22Rv1 (cell line): ENCODE data around the gene RC3H2.

ENCODE experiments used
- ZFX ChIP-seq: fragments of 450-650 bp; IDR thresholded peaks from 2 replicates; pipeline ENCODE4 v1.6.1; 2017; ENCODE audit warnings: antibody characterized with exemption, borderline replicate concordance
- TF ChIP-seq, protein P1 (sequence below): fragments of 450-650 bp; IDR thresholded peaks from 2 replicates; pipeline ENCODE4 v1.5.1; 2017; ENCODE audit warnings: mild to moderate bottlenecking

DNA sequence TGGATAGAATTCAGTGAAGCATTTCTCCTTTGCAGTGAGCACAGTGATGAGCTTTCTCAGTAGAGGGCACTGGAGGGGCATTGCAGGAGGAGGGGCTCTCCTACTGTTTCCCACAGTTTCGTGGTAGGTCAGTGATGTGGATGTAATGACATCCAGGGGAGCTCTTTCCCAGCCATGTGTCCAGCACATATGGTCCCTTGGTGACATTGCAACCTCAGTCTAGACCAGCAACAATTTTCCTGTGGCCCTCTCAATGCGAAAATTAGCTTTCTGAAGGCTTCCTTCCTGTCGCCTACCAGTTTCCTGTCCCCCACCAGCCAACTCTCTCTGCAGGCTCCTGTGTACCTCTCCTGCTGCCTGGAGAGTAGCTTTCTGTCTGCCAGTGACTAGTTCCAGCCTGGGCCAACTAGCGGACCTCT, 69.8 kb downstream of the RC3H2 start:
- TF ChIP-seq, protein P1, sequence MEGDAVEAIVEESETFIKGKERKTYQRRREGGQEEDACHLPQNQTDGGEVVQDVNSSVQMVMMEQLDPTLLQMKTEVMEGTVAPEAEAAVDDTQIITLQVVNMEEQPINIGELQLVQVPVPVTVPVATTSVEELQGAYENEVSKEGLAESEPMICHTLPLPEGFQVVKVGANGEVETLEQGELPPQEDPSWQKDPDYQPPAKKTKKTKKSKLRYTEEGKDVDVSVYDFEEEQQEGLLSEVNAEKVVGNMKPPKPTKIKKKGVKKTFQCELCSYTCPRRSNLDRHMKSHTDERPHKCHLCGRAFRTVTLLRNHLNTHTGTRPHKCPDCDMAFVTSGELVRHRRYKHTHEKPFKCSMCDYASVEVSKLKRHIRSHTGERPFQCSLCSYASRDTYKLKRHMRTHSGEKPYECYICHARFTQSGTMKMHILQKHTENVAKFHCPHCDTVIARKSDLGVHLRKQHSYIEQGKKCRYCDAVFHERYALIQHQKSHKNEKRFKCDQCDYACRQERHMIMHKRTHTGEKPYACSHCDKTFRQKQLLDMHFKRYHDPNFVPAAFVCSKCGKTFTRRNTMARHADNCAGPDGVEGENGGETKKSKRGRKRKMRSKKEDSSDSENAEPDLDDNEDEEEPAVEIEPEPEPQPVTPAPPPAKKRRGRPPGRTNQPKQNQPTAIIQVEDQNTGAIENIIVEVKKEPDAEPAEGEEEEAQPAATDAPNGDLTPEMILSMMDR = no peak
- no peak for TF ChIP-seq ZFX
